PC-9 (cell line): Measurements from ENCODE around the gene DNAJC12. TPM values are rescaled to one million over a fixed set of nuclear protein-coding genes. Genes with fewer than 3 reads are reported as not detected.

Source experiments
- BruUV-seq: library from RNA; stranded (reverse); fragments of 400-500 nt; replicated peaks from 2 replicates; lab custom pipeline; 2021; lab: Mats Ljungman, UMichigan
- CTCF ChIA-PET: fragments of 300-600 bp; sonication (Branson Sonifier 250); formaldehyde crosslinking; loops from one replicate; lab custom pipeline; 2022; ENCODE audit warnings: antibody characterized with exemption; lab: Charles Lee
- POLR2A ChIA-PET: fragments of 300-600 bp; sonication (Branson Sonifier 250); formaldehyde crosslinking; loops from one replicate; lab custom pipeline; 2022; ENCODE audit warnings: antibody characterized with exemption; ENCODE audit not compliant: unreplicated experiment; lab: Charles Lee
- DNase-seq, 2 experiments: peaks; one replicate each; pipeline versions ENCODE4 v3.0.0 to v3.0.0-alpha.2; 2015 to 2022; ENCODE audit warnings: mixed read lengths in 1 of 2
- H2AFZ ChIP-seq: fragments of 200-600 bp; sonication (generic); 2 replicates; pipeline ENCODE4 v1.8.1; 2017; ENCODE audit warnings: antibody characterized with exemption
- H3F3A ChIP-seq: fragments of 200-600 bp; sonication (generic); 2 replicates; pipeline ENCODE4 v1.8.1; 2017; ENCODE audit warnings: antibody characterized with exemption, mild to moderate bottlenecking, low read depth; ENCODE audit not compliant: insufficient read depth
- H3K27ac ChIP-seq: fragments of 200-600 bp; sonication (generic); 2 replicates; pipeline ENCODE4 v1.6.1; 2016; ENCODE audit warnings: mixed run types
- H3K27me3 ChIP-seq: fragments of 200-600 bp; sonication (generic); 2 replicates; pipeline ENCODE4 v1.6.1; 2016; ENCODE audit warnings: low read depth, mixed run types; ENCODE audit not compliant: insufficient read depth
- H3K36me3 ChIP-seq: fragments of 200-600 bp; sonication (generic); 2 replicates; pipeline ENCODE4 v1.6.1; 2016; ENCODE audit warnings: low read depth, mixed run types
- H3K4me1 ChIP-seq: fragments of 200-600 bp; sonication (generic); replicated peaks from 2 replicates; pipeline ENCODE4 v1.6.1; 2016; ENCODE audit warnings: mixed run types; ENCODE audit not compliant: insufficient read depth
- H3K4me2 ChIP-seq: fragments of 200-600 bp; sonication (generic); 2 replicates; pipeline ENCODE4 v1.6.1; 2017; ENCODE audit warnings: mixed run types
- H3K4me3 ChIP-seq: fragments of 200-600 bp; sonication (generic); 2 replicates; pipeline ENCODE4 v1.6.1; 2016; ENCODE audit warnings: mixed run types
- H3K79me2 ChIP-seq: fragments of 200-600 bp; sonication (generic); 2 replicates; pipeline ENCODE4 v1.6.1; 2017; ENCODE audit warnings: low read depth, mixed run types
- H3K9me2 ChIP-seq: fragments of 200-600 bp; sonication (generic); 2 replicates; pipeline ENCODE4 v1.8.1; 2017; ENCODE audit warnings: mild to moderate bottlenecking; ENCODE audit not compliant: insufficient read depth
- H3K9me3 ChIP-seq: fragments of 200-600 bp; sonication (generic); 2 replicates; pipeline ENCODE4 v1.8.1; 2016; ENCODE audit warnings: low read depth; ENCODE audit not compliant: insufficient read depth
- H4K20me1 ChIP-seq: fragments of 200-600 bp; sonication (generic); 2 replicates; pipeline ENCODE4 v1.8.1; 2017; ENCODE audit not compliant: insufficient read depth
- EZH2 ChIP-seq: fragments of 200-600 bp; sonication (generic); IDR thresholded peaks from 2 replicates; pipeline ENCODE4 v1.8.0; 2017; ENCODE audit warnings: antibody characterized with exemption, low read depth
- intact Hi-C: fragments of 100-400 bp; cut with micrococcal nuclease; formaldehyde crosslinking; loops from one replicate; pipeline ENCODE4 v1.10.0; 2022; ENCODE audit not compliant: unreplicated experiment
- total RNA-seq: library from RNA; stranded (reverse); gene quantifications from 2 replicates; pipeline ENCODE4 v1.2.3, GENCODE V29; 2021
- TF ChIP-seq, protein P1 (sequence below): fragments of 200-600 bp; sonication (generic); conservative IDR thresholded peaks from 2 replicates; pipeline ENCODE4 v1.6.1; 2017; ENCODE audit warnings: mixed run types, antibody characterized with exemption, mild to moderate bottlenecking, moderate library complexity

DNAJC12 gene
- total RNA-seq, 1 experiment from 2014 or later = 0.33 TPM

DNA sequence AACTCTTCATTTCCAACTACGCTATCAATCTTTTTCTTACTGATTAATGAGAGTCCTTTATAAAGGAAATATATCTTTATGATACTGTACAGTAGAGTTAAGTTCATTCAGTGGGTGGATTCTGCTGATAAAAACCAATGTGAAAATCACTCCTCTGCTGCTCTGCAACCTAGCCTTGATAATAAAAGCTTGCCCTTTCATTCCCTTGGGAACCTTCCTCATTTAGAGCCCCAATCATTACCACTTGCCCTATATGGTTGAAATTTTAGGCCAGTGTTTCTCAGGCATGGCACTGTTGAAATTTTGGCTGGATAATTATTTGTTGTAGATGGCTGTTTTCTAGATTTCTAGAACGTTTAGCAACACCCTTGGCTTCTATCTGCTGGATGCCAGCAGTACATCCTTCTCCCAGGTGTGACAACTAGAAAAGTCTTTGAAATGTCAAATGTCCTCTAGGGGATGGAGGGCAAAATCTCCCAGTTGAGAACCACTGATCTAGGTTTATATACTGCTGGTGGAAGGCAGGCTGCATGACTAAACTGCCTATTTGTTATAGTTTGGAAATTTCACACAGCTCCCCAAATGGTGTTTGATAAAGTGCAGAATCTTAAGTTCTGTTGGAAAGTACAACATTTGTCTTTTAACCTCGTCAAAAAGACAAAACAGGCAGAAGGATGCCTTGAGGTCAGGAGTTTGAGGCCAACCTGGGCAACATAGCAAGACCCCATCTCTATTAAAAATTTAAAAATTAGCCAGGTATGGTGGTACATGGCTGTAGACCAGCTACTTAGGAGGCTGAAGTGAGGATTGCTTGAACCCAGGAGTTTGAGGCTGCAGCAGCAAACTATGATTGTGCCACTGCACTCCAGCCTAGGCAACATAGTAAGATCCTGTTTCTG is 37.6 kb upstream of the DNAJC12 start:
- BruUV-seq = no TSS peak
- H3K9me2 ChIP-seq = no peaks in the 10 kb centered on the region
- H3K79me2 ChIP-seq = no peaks in the 10 kb centered on the region
- no peaks in the 10 kb centered on the region for H4K20me1 ChIP-seq
- H3K4me3 ChIP-seq = no peak overlapping the region
- H3F3A ChIP-seq = no peaks in the 10 kb centered on the region
- no peaks in the 10 kb centered on the region for H3K27me3 ChIP-seq
- H3K4me1 ChIP-seq = no peaks in the 10 kb centered on the region
- ChIA-PET POLR2A (interaction anchor here (0.5 kb wide), 1 partner anchor 10 kb away, joined by 3 read pairs; no protein-coding TSS in a partner anchor), CTCF (no interaction called here)
- TF ChIP-seq EZH2 = no peak
- TF ChIP-seq, protein P1, sequence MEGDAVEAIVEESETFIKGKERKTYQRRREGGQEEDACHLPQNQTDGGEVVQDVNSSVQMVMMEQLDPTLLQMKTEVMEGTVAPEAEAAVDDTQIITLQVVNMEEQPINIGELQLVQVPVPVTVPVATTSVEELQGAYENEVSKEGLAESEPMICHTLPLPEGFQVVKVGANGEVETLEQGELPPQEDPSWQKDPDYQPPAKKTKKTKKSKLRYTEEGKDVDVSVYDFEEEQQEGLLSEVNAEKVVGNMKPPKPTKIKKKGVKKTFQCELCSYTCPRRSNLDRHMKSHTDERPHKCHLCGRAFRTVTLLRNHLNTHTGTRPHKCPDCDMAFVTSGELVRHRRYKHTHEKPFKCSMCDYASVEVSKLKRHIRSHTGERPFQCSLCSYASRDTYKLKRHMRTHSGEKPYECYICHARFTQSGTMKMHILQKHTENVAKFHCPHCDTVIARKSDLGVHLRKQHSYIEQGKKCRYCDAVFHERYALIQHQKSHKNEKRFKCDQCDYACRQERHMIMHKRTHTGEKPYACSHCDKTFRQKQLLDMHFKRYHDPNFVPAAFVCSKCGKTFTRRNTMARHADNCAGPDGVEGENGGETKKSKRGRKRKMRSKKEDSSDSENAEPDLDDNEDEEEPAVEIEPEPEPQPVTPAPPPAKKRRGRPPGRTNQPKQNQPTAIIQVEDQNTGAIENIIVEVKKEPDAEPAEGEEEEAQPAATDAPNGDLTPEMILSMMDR = no peak
- no peaks in the 10 kb centered on the region for H3K36me3 ChIP-seq
- no peak overlapping the region for H3K4me2 ChIP-seq
- H3K9me3 ChIP-seq = no peaks in the 10 kb centered on the region
- H2AFZ ChIP-seq = no peak overlapping the region
- no peak for DNase-seq
- intact Hi-C loops = no loop called here
- no peak overlapping the region for H3K27ac ChIP-seq

DNA sequence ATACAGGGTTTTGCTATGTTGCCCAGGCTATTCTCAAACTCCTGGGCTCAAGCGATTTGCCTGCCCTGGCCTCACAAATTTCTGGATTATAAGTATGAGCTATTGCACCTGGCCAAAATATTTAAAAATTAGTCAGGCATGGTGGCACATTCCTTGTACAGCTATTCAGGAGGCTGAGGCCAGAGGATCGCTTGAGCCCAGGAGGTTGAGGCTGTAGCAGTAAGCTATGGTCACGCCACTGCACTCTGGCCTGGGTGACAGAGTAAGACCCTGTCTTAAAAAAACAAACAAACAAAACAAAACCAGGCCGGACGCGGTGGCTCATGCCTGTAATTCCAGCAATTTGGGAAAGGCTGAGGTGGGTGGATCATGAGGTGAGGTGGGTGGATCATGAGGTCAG is 32.0 kb upstream of the DNAJC12 start:
- H3K79me2 ChIP-seq = no peaks in the 10 kb centered on the region
- no peak overlapping the region for H2AFZ ChIP-seq
- no peak overlapping the region for H3K4me2 ChIP-seq
- CTCF ChIA-PET = no interaction called here
- H3K27me3 ChIP-seq = no peaks in the 10 kb centered on the region
- H4K20me1 ChIP-seq = no peaks in the 10 kb centered on the region
- no peak overlapping the region for H3K27ac ChIP-seq
- no peaks in the 10 kb centered on the region for H3K36me3 ChIP-seq
- no peaks in the 10 kb centered on the region for H3F3A ChIP-seq
- no peaks in the 10 kb centered on the region for H3K9me2 ChIP-seq
- no peaks in the 10 kb centered on the region for H3K9me3 ChIP-seq
- no peak overlapping the region for H3K4me3 ChIP-seq
- no peaks in the 10 kb centered on the region for H3K4me1 ChIP-seq
- BruUV-seq = no TSS peak
- no peak for DNase-seq
- intact Hi-C loops = no loop called here
- POLR2A ChIA-PET = no interaction called here
- TF ChIP-seq, protein P1 = no peak
- TF ChIP-seq EZH2 = no peak

- Histone ChIP-seq H3K79me2 (no peaks in the 10 kb centered on the region), H3F3A (no peaks in the 10 kb centered on the region), H3K4me2 (no peak overlapping the region), H2AFZ (no peak overlapping the region), H3K4me1 (no peaks in the 10 kb centered on the region), H4K20me1 (no peaks in the 10 kb centered on the region), H3K9me2 (no peaks in the 10 kb centered on the region), H3K9me3 (no peaks in the 10 kb centered on the region), H3K27ac (no peak overlapping the region), H3K4me3 (no peak overlapping the region), H3K27me3 (no peaks in the 10 kb centered on the region), H3K36me3 (no peaks in the 10 kb centered on the region)
- no peak for TF ChIP-seq EZH2
- TF ChIP-seq, protein P1 = no peak
- ChIA-PET POLR2A (interaction anchor here (0.7 kb wide), 1 partner anchor 31 kb away, joined by 6 read pairs; no protein-coding TSS in a partner anchor), CTCF (interaction anchor here (0.6 kb wide), 2 partner anchors 10 to 30 kb away, joined by 3 read pairs; no protein-coding TSS in a partner anchor)
- intact Hi-C loops = no loop called here
- BruUV-seq = no TSS peak
- no peak for DNase-seq
Measured at GRCh38 chr10:67868132-67868531, 30.1 kb upstream of the DNAJC12 start.
